NCI-H748 (cell line): ENCODE results near the gene CSMD2.

Source experiments
- DNase-seq: peaks from one replicate; lab custom pipeline; 2025; ENCODE audit not compliant: unreplicated experiment; lab: John Stamatoyannopoulos, UW

The CSMD2 gene

GRCh38 chr1:33864460-33865389 is 300.3 kb downstream of the CSMD2 start:
- DNase-seq, result no peak

DNA sequence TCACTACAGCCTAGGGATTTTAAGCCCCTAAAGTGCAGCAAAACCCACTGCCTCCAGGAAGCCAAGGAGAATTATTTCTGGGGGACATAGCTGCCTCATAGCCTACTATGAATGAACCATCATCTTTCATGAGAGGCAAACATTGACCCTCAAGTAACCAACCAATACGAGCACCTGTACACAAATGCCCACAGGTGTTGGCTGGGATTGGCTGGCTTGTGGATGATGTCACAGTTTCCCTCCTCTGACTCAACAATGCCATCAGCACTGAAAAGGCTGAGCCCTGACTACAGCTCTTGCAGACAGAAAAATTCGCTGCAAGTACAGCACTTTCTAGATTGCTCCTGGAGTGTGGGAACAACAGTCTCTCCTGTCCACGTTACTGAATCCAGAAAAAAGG is 301.3 kb downstream of the CSMD2 start, which contains the start of gene HMGB4:
Gene HMGB4 (plus strand): TSS at position 301 of the 400 bp plus-strand sequence. CDS start 113 bp downstream, outside the sequence.
- DNase-seq, result no peak

DNA sequence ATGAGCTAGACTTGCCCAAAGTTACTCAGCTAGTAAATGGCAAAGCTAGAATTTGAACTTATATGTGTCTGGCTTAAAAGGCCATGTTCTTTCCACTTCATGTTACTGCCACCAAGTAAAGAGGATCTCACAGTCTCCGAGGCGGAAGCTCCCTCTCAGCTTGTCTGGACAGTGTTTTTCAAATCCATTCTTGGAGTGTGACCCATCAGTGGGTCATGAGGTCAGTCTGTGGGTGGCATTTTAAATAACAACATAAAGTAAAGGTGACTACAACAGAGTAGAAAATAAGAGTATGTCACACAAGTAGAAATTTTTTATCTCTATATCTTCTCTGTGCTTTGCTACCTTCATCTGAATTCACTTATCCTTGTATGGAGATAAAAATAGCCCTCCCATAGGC is 304.4 kb downstream of the CSMD2 start:
- DNase-seq, result no peak

GRCh38 chr1:33854091-33854490 is 310.9 kb downstream of the CSMD2 start:
- DNase-seq, result no peak

GRCh38 chr1:33853431-33853830 is 311.6 kb downstream of the CSMD2 start:
- no peak for DNase-seq

- DNase-seq, result no peak
These were observed 312.3 kb downstream of the CSMD2 start for GRCh38 chr1:33852711-33853110.

GRCh38 chr1:33850481-33850880 is 314.5 kb downstream of the CSMD2 start:
- no peak for DNase-seq

- DNase-seq, result no peak
These were observed 315.8 kb downstream of the CSMD2 start for GRCh38 chr1:33849211-33849610.

- no peak for DNase-seq
These were observed 316.7 kb downstream of the CSMD2 start for GRCh38 chr1:33848205-33848937.

DNA sequence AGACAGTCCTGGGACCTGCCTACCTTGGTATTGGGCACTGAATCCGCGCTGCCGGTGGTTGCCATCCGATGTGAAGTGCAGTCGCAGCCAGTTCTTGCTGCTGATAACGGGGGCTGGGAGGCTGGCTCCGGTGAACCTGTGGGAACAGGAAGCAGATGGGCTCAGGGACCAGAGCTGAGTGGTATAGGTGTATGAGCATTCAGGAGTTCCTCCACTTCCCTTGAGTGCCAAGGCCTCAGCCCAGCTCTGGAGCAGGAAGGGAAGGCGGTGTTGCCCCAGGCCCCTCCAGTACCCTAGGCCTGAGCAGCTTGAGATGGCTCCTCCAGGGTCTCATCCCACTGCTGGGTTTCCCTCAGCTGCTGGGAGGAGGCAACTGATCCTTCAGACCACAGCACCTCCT is 318.2 kb downstream of the CSMD2 start:
- no peak for DNase-seq

DNA sequence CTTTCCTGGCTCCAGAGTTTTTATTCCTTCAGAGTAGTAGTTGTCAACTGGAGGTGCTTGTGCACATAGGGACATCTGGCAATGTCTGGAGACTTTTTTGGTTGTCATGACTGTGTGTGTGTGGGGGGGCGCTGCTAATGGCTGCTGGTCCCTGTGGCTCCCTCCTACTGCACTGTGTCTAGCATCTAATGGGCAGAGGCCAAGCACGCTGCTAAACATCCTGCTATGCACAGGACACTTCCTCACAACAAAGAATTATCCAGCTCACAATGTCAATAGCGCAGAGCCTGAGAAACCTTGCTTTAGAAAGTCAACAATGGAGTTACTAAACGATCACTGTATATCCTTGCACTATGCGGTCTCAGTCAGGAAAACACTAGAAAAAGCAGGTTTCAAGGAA is 320.9 kb downstream of the CSMD2 start:
- no peak for DNase-seq

- DNase-seq, result no peak
These were observed 322.7 kb downstream of the CSMD2 start for GRCh38 chr1:33842348-33842747.

GRCh38 chr1:33841494-33841893 is 323.5 kb downstream of the CSMD2 start:
- DNase-seq, result no peak

DNA sequence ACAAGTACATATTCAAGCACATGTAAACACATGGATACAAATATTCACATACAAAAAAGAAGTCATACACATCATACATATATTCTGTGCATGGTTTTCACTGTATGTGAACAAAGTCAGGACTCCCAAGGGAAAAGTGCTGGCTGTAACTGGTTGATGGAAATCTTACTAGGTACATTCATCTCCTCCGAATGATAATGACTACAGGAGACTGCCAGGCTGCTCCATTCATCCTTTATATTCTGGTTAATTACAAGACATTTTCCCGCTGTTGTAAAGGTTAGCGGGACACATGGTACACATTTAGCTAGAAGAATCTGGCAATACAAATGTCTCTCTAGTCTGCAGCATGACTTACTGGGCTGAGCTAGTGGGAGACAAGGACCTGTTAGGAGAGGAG is 327.4 kb downstream of the CSMD2 start:
- DNase-seq, result no peak

DNA sequence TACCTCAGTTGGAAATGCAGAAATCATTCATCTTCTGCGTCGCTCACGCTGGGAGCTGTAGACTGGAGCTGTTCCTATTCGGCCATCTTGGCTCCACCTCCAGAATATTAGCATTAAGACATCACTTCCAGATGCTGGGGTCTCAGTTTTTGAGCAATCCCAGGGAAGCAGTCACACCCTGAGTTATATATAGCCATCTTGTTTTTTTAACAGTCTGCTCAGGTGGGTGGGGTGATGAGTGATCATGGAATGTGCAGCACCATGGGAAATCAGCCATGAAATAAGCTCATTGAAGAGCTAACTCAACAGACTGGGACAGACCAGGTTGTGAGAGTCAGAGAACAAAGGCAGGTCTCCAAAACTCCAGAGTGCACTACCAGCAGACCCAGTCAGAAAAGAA is 328.1 kb downstream of the CSMD2 start:
- no peak for DNase-seq

- DNase-seq, result no peak
These were observed 336.4 kb downstream of the CSMD2 start for GRCh38 chr1:33828654-33829053.

- no peak for DNase-seq
These were observed 337.0 kb downstream of the CSMD2 start for GRCh38 chr1:33828059-33828458.

GRCh38 chr1:33826711-33827110 is 338.3 kb downstream of the CSMD2 start:
- no peak for DNase-seq

DNA sequence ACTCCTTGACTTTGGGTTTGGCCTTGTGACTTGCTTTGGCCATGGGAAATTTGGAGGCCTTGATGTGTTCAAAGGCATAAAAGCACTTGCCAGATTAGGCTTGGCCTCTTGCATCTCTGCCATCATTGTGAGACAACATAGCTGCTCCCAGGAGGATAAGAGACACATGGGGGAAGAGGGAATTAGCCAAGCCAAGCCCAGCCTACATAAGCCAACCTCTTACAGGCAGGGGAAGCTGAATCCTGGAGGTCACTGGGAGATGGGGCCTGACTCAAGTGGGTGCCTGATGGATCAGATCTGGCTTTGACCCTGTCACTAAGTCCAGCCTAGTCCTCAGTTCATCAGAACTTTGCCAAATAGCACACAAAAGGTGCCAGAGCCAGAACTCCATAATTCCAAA is 338.7 kb downstream of the CSMD2 start:
- no peak for DNase-seq

DNA sequence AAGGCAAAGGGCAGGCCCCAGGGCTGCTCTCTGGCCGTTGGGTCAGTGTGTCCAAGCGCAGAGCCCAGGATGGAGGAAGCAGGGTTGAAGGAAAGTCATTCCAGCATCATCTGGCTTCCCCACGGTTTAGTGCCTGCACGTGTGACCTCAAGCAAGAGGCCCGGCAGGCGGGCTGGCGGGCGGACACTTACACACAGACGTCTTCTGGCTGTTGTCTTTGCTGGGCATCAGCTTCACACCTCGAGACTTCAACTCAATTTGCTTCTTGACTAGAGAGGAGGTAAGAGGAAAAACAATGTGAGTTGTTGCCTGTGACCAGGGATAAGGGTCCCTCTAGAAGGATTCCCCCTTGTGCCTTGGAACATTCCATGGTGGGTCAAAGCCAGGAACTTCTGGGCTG is 339.5 kb downstream of the CSMD2 start:
- DNase-seq, result no peak

GRCh38 chr1:33824971-33825370 is 340.1 kb downstream of the CSMD2 start:
- no peak for DNase-seq

GRCh38 chr1:33824321-33824720 is 340.7 kb downstream of the CSMD2 start:
- DNase-seq, result no peak
